GM19468 (cell line): ENCODE results near the gene MVB12B.

ENCODE experiments used
- ATAC-seq: cut with Tn5 transposase; IDR thresholded peaks from one replicate; pipeline ENCODE4 v1.9.1; 2021; ENCODE audit warnings: mild to moderate bottlenecking, moderate library complexity, moderate number of reproducible peaks; ENCODE audit not compliant: unreplicated experiment; ENCODE audit errors: extremely low read depth

The MVB12B gene

DNA sequence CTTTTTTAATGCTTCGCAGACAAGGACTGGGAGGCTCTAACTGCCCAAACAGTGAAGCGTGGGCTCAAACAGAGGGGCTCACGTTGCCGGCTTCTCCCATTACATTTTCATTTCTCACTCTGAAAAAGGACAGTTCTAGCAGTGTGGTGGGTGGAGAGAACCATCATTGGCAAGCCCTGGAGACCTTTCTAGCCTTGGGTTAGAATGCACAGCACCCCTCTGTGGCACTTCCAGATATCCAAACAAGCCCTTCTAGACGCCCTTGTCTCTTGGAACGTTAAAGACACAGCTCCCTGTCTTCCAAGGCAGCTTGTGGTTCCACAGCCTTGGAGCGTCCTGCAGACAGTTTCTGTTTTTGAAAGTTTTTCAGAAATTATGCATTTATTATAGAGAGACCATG, 52.1 kb downstream of the MVB12B start:
- no peak for ATAC-seq

GRCh38 chr9:126379661-126380360, 53.2 kb downstream of the MVB12B start:
- ATAC-seq = no peak

- no peak for ATAC-seq
Observed at GRCh38 chr9:126380447-126380846, 53.8 kb downstream of the MVB12B start.

GRCh38 chr9:126381195-126381594, 54.6 kb downstream of the MVB12B start:
- no peak for ATAC-seq

GRCh38 chr9:126383406-126384046, 56.9 kb downstream of the MVB12B start:
- no peak for ATAC-seq

GRCh38 chr9:126384926-126385325, 58.3 kb downstream of the MVB12B start:
- no peak for ATAC-seq

DNA sequence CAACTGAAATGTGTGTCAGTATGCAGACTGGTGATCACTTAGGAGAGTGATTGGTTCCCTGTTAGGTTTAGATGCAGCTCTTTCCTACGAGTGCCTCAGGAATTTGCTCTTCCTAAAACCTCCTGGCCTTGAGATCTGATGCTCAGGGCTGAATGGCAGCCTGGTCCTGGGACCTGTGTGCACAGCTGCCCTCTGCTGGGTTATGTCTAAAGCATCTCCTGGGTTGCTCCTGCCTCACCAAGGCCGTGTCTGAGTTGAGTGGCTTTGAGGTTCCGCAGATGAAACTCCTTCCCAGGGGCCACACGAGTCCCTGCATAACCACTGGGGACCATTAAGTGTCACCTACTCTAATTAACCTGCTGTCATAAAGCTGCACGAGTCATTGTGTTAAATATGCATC, 59.5 kb downstream of the MVB12B start:
- no peak for ATAC-seq

- no peak for ATAC-seq
Observed at GRCh38 chr9:126386776-126387175, 60.1 kb downstream of the MVB12B start.

GRCh38 chr9:126388964-126389708, 62.5 kb downstream of the MVB12B start:
- no peak for ATAC-seq

- no peak for ATAC-seq
Observed at GRCh38 chr9:126389992-126390391, 63.4 kb downstream of the MVB12B start.

DNA sequence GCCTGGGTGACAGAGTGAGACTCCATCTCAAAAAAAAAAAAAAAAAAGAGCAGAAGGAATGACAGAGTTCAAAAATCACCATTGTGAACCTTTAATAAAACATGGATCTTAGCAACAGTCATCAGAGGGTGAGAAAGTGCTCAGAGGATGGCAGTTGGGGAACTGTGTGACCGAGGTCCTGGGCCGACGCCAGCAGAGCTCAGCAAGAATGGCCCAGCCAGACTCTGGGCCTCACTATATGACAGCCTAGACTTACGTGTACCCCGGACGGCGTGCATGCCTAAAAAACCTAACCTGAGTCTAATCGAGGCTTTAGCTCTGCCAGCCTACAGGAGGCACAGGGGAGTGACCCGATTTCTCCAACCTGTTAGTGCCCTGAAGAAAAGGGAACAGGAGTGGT, 64.3 kb downstream of the MVB12B start:
- ATAC-seq = no peak

DNA sequence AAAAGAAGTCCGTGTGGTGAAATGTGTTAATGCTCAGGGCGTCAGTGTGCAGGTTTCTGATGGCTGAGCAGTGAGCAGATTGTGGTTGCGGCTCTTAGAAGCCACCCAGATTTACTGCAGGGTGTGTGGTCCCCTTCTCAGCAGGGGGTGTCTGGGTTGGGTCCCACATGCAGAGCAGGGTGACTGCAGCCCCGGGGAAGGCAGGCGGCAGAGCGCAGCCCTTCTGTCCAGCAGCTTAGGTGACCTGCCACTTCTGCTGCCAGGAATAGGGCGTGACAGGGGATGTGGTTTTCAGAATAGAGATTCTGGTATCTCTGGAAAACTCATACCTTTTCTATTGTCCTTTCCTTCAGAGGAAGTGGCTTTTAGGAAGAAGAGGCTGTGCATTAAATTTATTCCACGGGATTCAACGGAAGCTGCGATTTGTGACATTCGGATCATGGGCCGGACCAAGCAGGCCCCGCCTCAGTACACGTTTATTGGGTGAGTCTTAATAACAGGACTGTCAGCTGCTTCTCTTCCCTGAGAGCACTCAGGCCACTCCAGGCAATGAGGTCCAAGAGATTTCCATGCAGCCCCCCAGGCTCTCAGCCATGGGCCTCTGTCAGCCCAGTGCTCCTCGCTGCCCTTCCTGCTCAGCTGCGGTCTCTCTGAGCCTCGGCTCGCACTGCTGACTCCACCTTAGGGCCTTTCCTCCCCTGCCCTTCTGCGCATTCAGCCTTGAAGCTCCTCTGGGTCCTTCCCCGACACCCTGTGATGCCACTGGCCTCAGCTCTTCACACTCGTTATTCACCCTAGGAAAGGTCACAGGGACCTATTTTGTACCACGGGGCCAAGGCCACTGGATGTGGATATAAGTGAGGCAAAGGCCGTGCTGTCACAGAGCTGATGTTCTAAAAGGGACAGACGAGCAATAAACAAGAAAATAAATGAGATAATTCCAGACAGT, 65.4 kb downstream of the MVB12B start:
- ATAC-seq = no peak

GRCh38 chr9:126392662-126393371, 66.2 kb downstream of the MVB12B start:
- ATAC-seq = no peak

- ATAC-seq = no peak
Observed at GRCh38 chr9:126393876-126394275, 67.2 kb downstream of the MVB12B start.

DNA sequence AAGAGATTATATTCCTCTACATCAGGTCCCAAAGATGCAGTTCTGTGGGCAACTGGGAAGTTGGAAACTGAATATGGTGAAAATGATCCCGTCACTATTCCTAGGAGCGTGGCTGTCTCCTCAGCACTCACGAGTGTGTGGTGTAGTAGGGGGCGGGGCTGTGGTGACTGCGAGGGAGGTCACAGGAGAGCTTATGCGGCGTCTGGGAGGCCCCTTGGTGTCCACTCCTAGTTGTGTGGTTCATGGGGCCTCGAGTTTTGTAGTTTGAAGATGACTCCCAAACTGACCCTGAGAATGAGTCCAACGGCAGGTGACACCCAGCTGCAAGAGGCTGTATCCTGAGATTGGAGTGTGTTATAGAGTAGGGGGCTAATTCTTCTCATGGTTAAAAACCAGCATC, 68.2 kb downstream of the MVB12B start:
- no peak for ATAC-seq

DNA sequence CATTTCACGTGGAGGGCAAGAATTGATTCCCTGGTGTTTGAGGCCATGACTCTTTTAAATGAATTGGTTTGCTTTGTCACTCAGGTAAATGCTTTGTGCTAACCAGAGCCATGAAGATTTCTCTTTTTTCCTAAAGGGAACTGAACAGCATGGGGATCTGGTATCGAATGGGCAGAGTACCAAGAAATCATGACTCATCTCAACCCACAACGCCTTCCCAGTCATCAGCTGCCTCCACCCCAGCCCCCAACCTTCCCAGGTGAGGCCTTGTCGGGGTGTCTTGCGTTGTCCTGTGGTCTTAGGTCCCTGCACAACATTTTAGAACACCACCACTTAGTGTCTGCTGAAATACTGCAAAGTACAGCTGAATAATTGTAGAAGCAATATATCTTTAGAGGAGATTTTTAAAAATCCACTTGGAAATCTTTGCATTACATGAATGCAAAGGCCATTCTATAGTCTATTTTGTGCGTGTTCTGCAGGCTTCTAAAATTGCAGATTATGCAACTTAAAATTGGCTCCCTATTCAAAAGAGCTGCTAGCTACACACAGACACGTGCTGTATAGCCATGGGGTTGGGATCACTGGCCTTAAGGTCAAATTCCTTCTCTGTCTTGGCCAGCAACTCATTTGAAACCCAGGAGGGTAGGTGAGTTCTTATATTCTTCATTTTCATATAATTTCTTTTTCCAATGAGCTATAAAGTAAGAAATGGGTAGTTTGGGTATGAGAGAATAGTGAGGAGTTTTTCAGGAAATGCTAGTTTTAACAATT, 69.0 kb downstream of the MVB12B start:
- ATAC-seq = no peak

- ATAC-seq = peak; percentile 83
Observed at GRCh38 chr9:126397056-126397455, 70.4 kb downstream of the MVB12B start.

DNA sequence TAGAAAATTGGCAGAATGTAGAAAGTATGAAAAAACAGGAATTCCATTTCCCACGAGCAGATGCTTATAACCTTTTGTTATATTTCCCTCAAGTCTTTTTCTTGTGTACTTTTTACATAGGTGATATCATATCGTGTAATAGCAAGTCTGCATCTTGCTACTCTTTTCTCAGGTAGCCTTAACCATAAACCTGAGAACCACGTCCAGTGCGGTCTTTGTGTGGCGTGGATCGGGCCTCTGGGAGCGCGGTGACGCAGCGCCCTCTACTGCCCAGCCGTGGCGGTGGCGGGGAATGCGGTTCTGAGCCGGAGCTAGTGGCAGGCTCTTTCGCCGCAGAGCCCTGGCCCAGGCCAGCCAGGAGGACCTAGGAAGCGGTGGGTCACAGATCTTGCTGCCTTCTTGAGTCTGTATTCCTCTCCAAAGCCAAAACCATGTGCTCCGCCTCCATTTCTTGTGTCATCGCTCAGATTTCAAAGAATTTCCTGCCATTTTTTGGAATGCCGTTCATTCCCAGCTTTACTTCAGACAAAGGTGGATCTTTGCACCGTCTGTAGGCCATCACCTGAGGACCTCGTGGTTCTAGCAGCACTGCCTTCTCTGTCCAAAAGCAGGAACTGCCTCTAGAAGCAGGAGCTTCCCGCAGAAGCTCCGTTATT, 71.9 kb downstream of the MVB12B start:
- no peak for ATAC-seq
